NCI-H2196 (cell line): ENCODE data around the gene STUB1.

Experiments
- DNase-seq: peaks from one replicate; lab custom pipeline; 2025; ENCODE audit not compliant: unreplicated experiment; lab: John Stamatoyannopoulos, UW

The STUB1 gene

GRCh38 chr16:711084-711483 lies 30.9 kb downstream of the STUB1 start:
- DNase-seq, result no peak

GRCh38 chr16:711548-712320 lies 31.5 kb downstream of the STUB1 start:
- peak; percentile 83 for DNase-seq

- DNase-seq, result peak; percentile 62
These were observed 32.6 kb downstream of the STUB1 start for GRCh38 chr16:712740-713250.

- DNase-seq, result no peak
These were observed 33.9 kb downstream of the STUB1 start for GRCh38 chr16:714079-714478.

GRCh38 chr16:714558-715476 lies 34.6 kb downstream of the STUB1 start, which contains the start of gene METRN:
Gene METRN (plus strand): TSS chr16:715118. CDS start chr16:715290, 172 bp downstream.
- peak; percentile 94 for DNase-seq

- DNase-seq, result peak; percentile 38
These were observed 35.4 kb downstream of the STUB1 start for GRCh38 chr16:715477-716199.

GRCh38 chr16:716200-716568 lies 36.0 kb downstream of the STUB1 start:
- DNase-seq, result peak; percentile 82

- no peak for DNase-seq
These were observed 36.6 kb downstream of the STUB1 start for GRCh38 chr16:716768-717325.

- no peak for DNase-seq
These were observed 37.4 kb downstream of the STUB1 start for GRCh38 chr16:717450-718245.

GRCh38 chr16:718389-718788 lies 38.2 kb downstream of the STUB1 start:
- no peak for DNase-seq

- DNase-seq, result no peak
These were observed 38.7 kb downstream of the STUB1 start for GRCh38 chr16:718922-719321.

GRCh38 chr16:719815-720446 lies 39.7 kb downstream of the STUB1 start:
- DNase-seq, result peak; percentile 33

GRCh38 chr16:720447-720989 lies 40.3 kb downstream of the STUB1 start:
- peak; percentile 75 for DNase-seq

- DNase-seq, result peak; percentile 97
These were observed 41.0 kb downstream of the STUB1 start, which contains the start of gene ANTKMT for GRCh38 chr16:720990-721764. Gene ANTKMT (plus strand): TSS chr16:721146. CDS start chr16:721275, 129 bp downstream.

GRCh38 chr16:721765-722540 lies 41.7 kb downstream of the STUB1 start:
- no peak for DNase-seq

GRCh38 chr16:722835-723633 lies 42.8 kb downstream of the STUB1 start:
- no peak for DNase-seq

- DNase-seq, result no peak
These were observed 43.5 kb downstream of the STUB1 start for GRCh38 chr16:723695-724094.
